SK-MEL-5 (cell line): Measurements from ENCODE around the gene CDON. TPM values are rescaled to one million over a fixed set of nuclear protein-coding genes. Genes with fewer than 3 reads are reported as not detected.

Experiments used
- DNase-seq: peaks from one replicate; pipeline ENCODE4 v3.0.0-alpha.2; 2016; ENCODE audit warnings: low read depth, low spot score
- in situ Hi-C: cut with HindIII; loops from 2 replicates; pipeline ENCODE4 v1.10.0; 2016; ENCODE audit warnings: low sequenced_read_pairs, high pct_unique_total_duplicates, low pct_unique_long_range_greater_than_20kb
- total RNA-seq: library from RNA; depleted of rRNA; stranded (reverse); fragments of >200 nt; shearing (Covaris generic); gene quantifications from 2 replicates; pipeline ENCODE4 v1.2.3, GENCODE V29; 2014

The CDON gene
- total RNA-seq, 1 experiment from 2014 or later = 8.6 TPM

GRCh38 chr11:125954123-125954944, 108.3 kb downstream of the CDON start:
- in situ Hi-C loops = no loop called here
- no peak for DNase-seq

GRCh38 chr11:125953401-125953935, 109.2 kb downstream of the CDON start:
- DNase-seq = no peak
- in situ Hi-C loops = no loop called here

DNA sequence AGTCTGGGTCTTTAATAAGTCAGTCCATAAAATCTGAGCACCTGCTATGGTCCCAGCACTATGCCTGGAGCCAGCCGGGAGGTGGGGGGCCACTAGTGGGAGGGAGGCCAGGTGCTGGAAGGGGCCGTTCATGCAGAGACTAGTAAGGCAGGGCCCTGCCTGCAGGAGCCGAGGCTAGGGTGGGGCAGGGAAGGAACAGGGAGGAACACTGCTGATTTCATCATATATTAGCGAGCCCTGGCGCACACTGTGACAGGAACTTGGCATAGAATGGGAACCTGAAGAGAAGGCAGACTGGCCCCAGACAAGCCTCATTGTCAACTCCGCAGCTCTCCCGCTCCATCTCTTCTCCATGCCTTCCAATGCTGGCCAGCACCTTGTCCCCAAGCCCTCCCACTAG, 109.7 kb downstream of the CDON start:
- DNase-seq = no peak
- in situ Hi-C loops = no loop called here

DNA sequence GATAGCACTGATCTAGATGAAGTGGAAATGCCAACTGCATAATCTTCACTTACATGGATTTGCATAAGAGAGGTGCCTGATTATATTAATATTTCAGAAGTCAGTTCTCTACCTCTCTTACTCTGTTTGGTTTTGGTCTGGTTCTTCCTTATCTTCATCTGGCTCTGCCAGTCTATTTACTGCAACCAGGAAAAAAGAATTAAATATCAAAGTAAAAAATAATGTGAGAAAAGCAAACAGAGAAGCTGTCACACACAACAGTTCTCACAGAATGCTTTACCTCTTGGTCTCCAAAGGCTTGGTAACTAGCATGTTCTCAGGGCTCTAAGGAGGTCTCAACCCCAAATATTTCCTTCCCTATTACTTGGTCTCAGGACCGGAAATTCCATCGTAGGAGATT, 110.1 kb downstream of the CDON start:
- no peak for DNase-seq
- in situ Hi-C loops = no loop called here

- in situ Hi-C loops = no loop called here
- no peak for DNase-seq
Observed at GRCh38 chr11:125951731-125952130, 110.9 kb downstream of the CDON start.

GRCh38 chr11:125950696-125951651, 111.7 kb downstream of the CDON start:
- DNase-seq = no peak
- in situ Hi-C loops = no loop called here

DNA sequence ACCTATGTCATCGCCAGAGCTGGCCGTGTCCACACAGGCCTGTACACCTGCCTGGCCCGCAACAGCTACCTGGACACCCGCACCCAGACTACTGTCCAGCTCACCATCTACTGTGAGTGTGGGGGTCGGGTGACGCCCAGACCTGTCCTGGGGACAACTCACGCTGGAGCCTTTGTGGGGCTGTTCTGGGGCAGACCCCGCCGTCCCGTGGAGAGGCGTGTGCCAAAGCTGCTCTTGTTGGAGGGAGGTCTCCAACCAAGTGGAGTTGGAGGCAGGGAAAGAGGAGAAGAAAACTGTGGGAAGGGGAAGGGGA, 112.5 kb downstream of the CDON start:
- in situ Hi-C loops = no loop called here

GRCh38 chr11:125949271-125950177, 113.1 kb downstream of the CDON start:
- DNase-seq = no peak
- in situ Hi-C loops = no loop called here

More for the DNA sequence above, 112.5 kb downstream of the CDON start:
- DNase-seq = no peak

- DNase-seq = no peak
- in situ Hi-C loops = no loop called here
Observed at GRCh38 chr11:125948278-125949051, 114.2 kb downstream of the CDON start.

GRCh38 chr11:125947419-125948277, 115.0 kb downstream of the CDON start:
- in situ Hi-C loops = no loop called here
- DNase-seq = no peak

DNA sequence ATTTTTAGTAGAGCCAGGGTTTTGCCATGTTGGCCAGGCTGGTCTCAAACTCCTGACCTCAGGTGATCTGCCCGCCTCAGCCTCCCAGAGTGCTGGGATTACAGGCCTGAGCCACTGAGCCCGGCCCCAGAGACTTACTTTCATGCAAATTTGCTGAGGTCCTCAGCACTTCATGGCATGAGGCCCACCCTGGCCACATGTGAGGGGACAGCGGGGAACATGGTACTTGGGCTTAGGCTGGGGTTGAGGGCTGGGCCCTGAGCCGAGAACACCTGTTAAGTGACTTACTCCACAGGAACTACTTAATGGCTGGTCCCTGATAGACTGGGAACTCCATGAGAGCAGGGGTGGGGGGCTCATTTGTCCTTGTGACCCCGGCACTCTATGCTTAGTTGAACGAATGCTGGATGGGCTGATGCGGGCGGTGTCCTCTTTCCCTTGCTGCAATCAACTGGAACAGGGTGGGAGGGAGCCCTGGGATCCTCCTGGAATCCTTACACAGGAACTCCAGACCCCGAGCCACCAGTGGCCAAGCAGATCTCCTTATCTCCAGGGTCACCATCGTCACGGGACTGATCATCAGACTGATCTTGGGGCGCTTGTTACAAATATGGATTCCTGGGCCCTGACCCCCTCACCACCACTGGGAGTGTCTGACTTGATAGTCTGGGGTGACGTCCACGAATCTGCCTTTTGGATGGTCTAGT, 115.8 kb downstream of the CDON start:
- in situ Hi-C loops = no loop called here
- no peak for DNase-seq

DNA sequence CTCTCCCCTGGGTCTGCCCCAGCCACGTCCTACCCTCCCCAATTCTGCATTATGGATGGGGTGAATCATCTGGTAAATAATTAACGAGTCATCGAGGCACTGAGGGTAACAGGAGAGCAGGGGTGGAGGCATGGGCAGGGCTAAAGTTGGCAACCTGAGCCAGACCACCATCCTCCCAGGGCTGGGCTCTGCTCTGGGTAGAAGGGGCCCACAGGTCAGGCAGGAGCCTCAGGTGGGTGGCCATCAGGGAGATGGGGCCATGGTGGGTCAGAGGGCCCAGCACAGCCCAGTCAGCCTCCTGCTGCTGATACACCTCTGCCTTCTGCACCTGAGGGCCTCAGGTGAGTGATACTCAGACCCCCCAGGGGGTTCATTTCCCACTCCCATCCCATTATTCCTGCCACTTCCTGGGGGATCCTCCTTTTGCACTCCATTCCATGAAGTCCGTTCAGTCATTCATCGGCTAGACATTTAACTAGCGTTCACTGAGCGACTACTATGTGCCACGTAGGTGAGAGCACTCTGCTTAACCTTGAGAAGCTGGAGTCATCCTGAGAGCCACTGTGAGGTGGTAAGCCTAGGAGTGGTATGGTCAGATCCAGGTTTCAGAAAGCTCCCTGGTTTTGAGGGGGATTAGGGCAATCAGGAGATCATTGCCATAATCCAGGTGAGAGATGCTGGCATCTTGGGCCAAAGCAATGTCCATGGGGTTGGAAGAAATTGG, 116.7 kb downstream of the CDON start, which contains the start of gene VSIG10L2:
Gene VSIG10L2, plus strand, starts transcription at position 248 of the 724 bp plus-strand sequence. Its CDS starts 12 bp downstream, at position 260.
- in situ Hi-C loops = no loop called here
- no peak for DNase-seq

DNA sequence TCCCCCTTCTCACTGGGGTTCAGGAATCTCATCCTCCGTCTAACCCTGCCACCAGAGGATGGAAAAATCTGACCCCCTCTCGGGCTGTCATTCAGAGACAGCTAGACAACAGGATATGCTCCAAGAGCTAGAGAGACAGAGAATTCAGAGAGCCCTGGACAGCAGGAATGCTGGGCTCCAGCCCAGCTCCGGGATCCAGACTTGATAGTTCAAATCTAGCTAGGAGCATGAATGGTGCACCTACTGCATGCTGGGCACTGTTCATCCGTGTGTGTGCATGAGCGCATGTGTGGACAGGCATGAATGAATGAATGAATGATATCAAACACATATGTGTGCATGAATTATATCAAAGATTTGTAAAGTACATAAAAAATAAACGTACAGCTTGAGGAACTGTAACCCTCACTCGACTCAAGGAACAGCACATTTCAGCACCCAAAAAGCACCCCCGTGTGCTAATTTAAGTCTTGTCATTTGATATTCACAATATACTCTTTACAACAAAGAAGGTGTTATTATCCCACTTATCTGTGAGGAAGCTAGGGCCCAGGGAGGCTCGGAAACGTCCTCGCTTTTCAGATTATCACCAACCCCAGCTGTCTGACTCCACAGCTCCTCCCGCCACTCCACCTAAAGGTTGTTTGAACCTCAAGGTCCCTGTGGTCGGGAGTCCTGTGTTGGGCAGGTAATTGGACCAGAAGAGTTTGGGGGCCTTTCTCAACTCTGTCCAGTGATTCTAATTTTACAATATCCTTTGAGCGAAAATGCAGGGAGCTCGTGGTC, 117.5 kb downstream of the CDON start:
- in situ Hi-C loops = no loop called here
- DNase-seq = no peak

GRCh38 chr11:125944350-125945010, 118.2 kb downstream of the CDON start:
- in situ Hi-C loops = no loop called here
- DNase-seq = no peak
